HepG2 (cell line): ENCODE results near the gene MAN1B1. TPM values are rescaled to one million over a fixed set of nuclear protein-coding genes. Genes with fewer than 3 reads are reported as not detected.

ENCODE experiments used
- AGO2 ChIP-seq: fragments of 200-400 bp; formaldehyde crosslinking; optimal IDR thresholded peaks from 2 replicates; pipeline ENCODE3; 2017; ENCODE audit warnings: mild to moderate bottlenecking, low read depth, low read length, moderate library complexity
- GATAD2A ChIP-seq: IDR thresholded peaks from 2 replicates; pipeline ENCODE4 v1.6.1; 2016
- GFI1 ChIP-seq: sonication (generic); formaldehyde crosslinking; IDR thresholded peaks from 2 replicates; pipeline ENCODE4 v1.5.0; 2020; ENCODE audit warnings: missing genetic modification reagents, mild to moderate bottlenecking, borderline replicate concordance
- NFKBIZ ChIP-seq: IDR thresholded peaks from 2 replicates; pipeline ENCODE4 v1.6.1; 2018; ENCODE audit warnings: missing genetic modification reagents, missing compliant biosample characterization
- TARDBP ChIP-seq: sonication (generic); formaldehyde crosslinking; IDR thresholded peaks from 2 replicates; pipeline ENCODE4 v1.8.0; 2022; ENCODE audit warnings: mild to moderate bottlenecking, missing genetic modification reagents
- ZNF672 ChIP-seq: sonication (generic); formaldehyde crosslinking; IDR thresholded peaks from 2 replicates; pipeline ENCODE4 v1.8.1; 2022; ENCODE audit warnings: missing genetic modification reagents
- ZNF75D ChIP-seq: sonication (generic); formaldehyde crosslinking; IDR thresholded peaks from 2 replicates; pipeline ENCODE4 v1.8.1; 2023; ENCODE audit warnings: missing genetic modification reagents, mild to moderate bottlenecking, borderline replicate concordance
- ZNF780A ChIP-seq: sonication (generic); formaldehyde crosslinking; IDR thresholded peaks from 2 replicates; pipeline ENCODE4 v1.8.0; 2022; ENCODE audit warnings: mild to moderate bottlenecking, missing genetic modification reagents, moderate library complexity
- polyA plus RNA-seq, 8 experiments: library from polyadenylated mRNA; depleted of rRNA in 3 of 8; stranded (reverse) in 7 of 8; unstranded in 1 of 8; fragments of >200 nt; fragmentation: Illumina TruSeq in 4 of 8; extraction: Trizol in 4 of 8; gene quantifications; 2 replicates each; pipeline versions ENCODE4 v1.2.1 to v1.2.3, GENCODE V29; 2011 to 2016; ENCODE audit warnings: low read depth in 4 of 8, missing spikeins in 1 of 8, mixed read lengths in 1 of 8; ENCODE audit not compliant: insufficient read depth in 1 of 8
- total RNA-seq, 5 experiments: library from RNA; depleted of rRNA; stranded (reverse); fragments of >200 nt; fragmentation: Illumina TruSeq; extraction: Trizol; gene quantifications; 2 replicates each; pipeline ENCODE4 v1.2.3, GENCODE V29; 2016; ENCODE audit warnings: low read depth in 1 of 5
- TF ChIP-seq, protein P1 (sequence below): sonication (generic); formaldehyde crosslinking; IDR thresholded peaks from 2 replicates; pipeline ENCODE4 v1.5.0; 2020; ENCODE audit warnings: mild to moderate bottlenecking, missing genetic modification reagents
- TF ChIP-seq, protein P2 (sequence below): sonication (generic); formaldehyde crosslinking; conservative IDR thresholded peaks from 2 replicates; pipeline ENCODE4 v1.8.0; 2022; ENCODE audit warnings: missing genetic modification reagents

The MAN1B1 gene
- total and polyA plus RNA-seq, 2 of the 13 experiments (the other 11 are each of a cell fraction or from before 2014, with no cell fraction given) = 48.9 to 59.5 TPM

DNA sequence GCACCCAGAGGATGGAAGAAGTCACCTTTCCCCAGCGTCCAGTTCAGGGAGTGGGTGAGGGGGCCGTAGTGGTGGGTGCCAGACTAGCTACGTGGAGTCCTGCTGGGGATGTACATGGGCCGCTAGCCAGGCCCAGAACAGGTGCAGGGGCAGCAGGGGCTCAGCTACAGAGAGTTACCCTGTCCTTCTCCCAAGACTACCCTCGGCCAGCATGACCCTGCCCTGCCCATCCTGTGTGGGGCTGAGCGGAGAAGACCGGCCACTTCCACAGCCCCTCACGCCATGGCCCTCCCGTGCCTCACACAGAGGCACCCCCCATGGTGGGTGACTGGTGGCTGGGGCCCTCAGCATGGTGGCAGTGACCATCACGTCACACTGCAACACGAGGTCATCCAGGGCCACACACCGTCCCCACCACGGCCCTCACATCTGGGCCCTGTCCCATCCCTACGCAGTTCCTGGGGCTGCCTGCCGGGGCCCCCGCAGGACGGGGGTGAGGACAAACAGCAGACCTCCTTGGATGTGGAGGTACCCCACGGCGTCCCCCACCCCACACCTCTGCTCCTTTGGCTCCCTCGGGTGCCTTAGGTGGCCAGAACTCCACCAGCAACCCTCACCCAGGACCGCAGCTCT, 28.7 kb downstream of the MAN1B1 start (continued):
- TF ChIP-seq, protein P1, sequence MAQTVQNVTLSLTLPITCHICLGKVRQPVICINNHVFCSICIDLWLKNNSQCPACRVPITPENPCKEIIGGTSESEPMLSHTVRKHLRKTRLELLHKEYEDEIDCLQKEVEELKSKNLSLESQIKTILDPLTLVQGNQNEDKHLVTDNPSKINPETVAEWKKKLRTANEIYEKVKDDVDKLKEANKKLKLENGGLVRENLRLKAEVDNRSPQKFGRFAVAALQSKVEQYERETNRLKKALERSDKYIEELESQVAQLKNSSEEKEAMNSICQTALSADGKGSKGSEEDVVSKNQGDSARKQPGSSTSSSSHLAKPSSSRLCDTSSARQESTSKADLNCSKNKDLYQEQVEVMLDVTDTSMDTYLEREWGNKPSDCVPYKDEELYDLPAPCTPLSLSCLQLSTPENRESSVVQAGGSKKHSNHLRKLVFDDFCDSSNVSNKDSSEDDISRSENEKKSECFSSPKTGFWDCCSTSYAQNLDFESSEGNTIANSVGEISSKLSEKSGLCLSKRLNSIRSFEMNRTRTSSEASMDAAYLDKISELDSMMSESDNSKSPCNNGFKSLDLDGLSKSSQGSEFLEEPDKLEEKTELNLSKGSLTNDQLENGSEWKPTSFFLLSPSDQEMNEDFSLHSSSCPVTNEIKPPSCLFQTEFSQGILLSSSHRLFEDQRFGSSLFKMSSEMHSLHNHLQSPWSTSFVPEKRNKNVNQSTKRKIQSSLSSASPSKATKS = no peak
- TF ChIP-seq GATAD2A (CRISPR knock-in tag) (no peak), GFI1 (CRISPR knock-in tag) (no peak), ZNF780A (CRISPR knock-in tag) (no peak), AGO2 (peak; percentile 23), ZNF75D (CRISPR knock-in tag) (no peak), NFKBIZ (CRISPR knock-in tag) (no peak), TARDBP (CRISPR knock-in tag) (no peak), ZNF672 (CRISPR knock-in tag) (no peak)
- TF ChIP-seq, protein P2, sequence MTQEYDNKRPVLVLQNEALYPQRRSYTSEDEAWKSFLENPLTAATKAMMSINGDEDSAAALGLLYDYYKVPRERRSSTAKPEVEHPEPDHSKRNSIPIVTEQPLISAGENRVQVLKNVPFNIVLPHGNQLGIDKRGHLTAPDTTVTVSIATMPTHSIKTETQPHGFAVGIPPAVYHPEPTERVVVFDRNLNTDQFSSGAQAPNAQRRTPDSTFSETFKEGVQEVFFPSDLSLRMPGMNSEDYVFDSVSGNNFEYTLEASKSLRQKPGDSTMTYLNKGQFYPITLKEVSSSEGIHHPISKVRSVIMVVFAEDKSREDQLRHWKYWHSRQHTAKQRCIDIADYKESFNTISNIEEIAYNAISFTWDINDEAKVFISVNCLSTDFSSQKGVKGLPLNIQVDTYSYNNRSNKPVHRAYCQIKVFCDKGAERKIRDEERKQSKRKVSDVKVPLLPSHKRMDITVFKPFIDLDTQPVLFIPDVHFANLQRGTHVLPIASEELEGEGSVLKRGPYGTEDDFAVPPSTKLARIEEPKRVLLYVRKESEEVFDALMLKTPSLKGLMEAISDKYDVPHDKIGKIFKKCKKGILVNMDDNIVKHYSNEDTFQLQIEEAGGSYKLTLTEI = no peak
